RPMI8226 (cell line): ENCODE measurements around the gene ZDHHC8.

Source experiments
- DNase-seq: peaks from one replicate; pipeline ENCODE4 v3.0.0-alpha.2; 2015

The ZDHHC8 gene

GRCh38 chr22:20182365-20182764 lies 50.8 kb downstream of the ZDHHC8 start:
- DNase-seq: peak; percentile 4

GRCh38 chr22:20183101-20183500 lies 51.5 kb downstream of the ZDHHC8 start:
- no peak for DNase-seq

GRCh38 chr22:20183823-20184222 lies 52.2 kb downstream of the ZDHHC8 start:
- no peak for DNase-seq

GRCh38 chr22:20184501-20185165 lies 53.0 kb downstream of the ZDHHC8 start:
- DNase-seq: no peak

- no peak for DNase-seq
Observed at GRCh38 chr22:20185750-20186149, 54.1 kb downstream of the ZDHHC8 start.

- DNase-seq: peak; percentile 3
Observed at GRCh38 chr22:20186183-20186870, 54.7 kb downstream of the ZDHHC8 start.

GRCh38 chr22:20186871-20187546 lies 55.4 kb downstream of the ZDHHC8 start:
- DNase-seq: no peak

- DNase-seq: no peak
Observed at GRCh38 chr22:20187777-20188566, 56.4 kb downstream of the ZDHHC8 start.

GRCh38 chr22:20188567-20188877 lies 56.9 kb downstream of the ZDHHC8 start:
- DNase-seq: no peak

GRCh38 chr22:20191000-20191515 lies 59.5 kb downstream of the ZDHHC8 start:
- DNase-seq: no peak

- no peak for DNase-seq
Observed at GRCh38 chr22:20191803-20192202, 60.2 kb downstream of the ZDHHC8 start.

- no peak for DNase-seq
Observed at GRCh38 chr22:20192293-20192971, 60.8 kb downstream of the ZDHHC8 start.

GRCh38 chr22:20192972-20193760 lies 61.6 kb downstream of the ZDHHC8 start:
- DNase-seq: no peak

- no peak for DNase-seq
Observed at GRCh38 chr22:20193761-20194494, 62.3 kb downstream of the ZDHHC8 start.

GRCh38 chr22:20194681-20195593 lies 63.3 kb downstream of the ZDHHC8 start:
- DNase-seq: no peak

GRCh38 chr22:20196094-20196842 lies 64.7 kb downstream of the ZDHHC8 start:
- no peak for DNase-seq
